NCI-H82 treated with DMSO at 0.1 percent for 48 hours (cell line): ENCODE data around the gene TAGAP.
A peak's percentile ranks its signal among the peaks of the same experiment; 100 is the strongest.
"Not testable (repeated sequence)": the region's sequence is repeated elsewhere in the genome, so short reads cannot be mapped to it uniquely, and the experiment has no call there.

ENCODE experiments used
- DNase-seq: peaks from one replicate; lab custom pipeline; 2025; ENCODE audit not compliant: unreplicated experiment; lab: John Stamatoyannopoulos, UW

The TAGAP gene

GRCh38 chr6:159017757-159018559, 26.8 kb downstream of the TAGAP start:
- DNase-seq = no peak

GRCh38 chr6:159014406-159014805, 30.4 kb downstream of the TAGAP start:
- no peak for DNase-seq

DNA sequence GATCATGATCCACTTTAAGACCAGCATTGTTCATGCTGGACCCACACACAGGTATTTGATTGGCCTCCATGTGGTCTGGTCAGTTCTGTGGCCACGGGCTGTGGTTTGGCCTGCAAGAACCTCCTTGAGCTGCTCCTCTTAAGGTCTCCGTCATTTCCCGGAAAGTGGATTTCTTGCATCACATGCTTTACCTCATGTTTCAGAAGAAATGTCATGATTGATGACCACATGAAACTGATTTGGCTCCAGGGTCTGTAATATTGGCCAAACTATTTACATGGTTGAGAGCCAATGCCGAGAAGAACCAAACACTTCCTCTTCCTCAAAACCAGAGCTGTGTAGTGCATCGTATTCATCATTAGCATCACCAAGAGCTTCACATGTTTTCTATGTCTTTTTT, 31.6 kb downstream of the TAGAP start:
- DNase-seq = no peak

GRCh38 chr6:159012201-159012600, 32.6 kb downstream of the TAGAP start:
- DNase-seq = no peak

DNA sequence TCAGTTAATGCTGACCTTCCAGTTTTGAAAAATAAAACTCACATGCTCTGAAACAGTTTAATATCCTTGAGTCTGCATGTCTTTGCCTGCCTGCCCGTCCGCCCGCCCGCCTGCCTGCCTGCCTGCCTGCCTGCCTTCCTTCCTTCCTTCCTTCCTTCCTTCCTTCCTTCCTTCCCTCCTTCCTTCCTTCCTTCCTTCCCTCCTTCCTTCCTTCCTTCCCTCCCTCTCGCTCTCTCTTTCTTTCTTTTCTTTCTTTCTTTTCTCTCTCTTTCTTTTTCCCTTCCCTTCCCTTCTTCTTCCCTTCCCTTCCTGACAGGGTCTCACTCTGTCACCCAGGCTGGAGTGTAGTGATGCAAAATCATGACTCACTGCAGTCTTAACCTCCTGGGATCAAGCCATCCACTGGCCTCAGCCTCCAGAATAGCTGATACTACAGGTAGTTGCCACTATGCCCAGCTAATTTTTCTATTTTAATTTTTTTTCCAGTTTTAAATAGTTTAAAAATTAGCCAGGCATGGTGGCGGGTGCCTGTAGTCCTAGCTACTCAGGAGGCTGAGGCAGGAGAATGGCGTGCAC, 34.7 kb downstream of the TAGAP start:
- DNase-seq = not testable (repeated sequence)

GRCh38 chr6:159008656-159009288, 36.0 kb downstream of the TAGAP start:
- DNase-seq = no peak

GRCh38 chr6:159007510-159007909, 37.3 kb downstream of the TAGAP start:
- no peak for DNase-seq

DNA sequence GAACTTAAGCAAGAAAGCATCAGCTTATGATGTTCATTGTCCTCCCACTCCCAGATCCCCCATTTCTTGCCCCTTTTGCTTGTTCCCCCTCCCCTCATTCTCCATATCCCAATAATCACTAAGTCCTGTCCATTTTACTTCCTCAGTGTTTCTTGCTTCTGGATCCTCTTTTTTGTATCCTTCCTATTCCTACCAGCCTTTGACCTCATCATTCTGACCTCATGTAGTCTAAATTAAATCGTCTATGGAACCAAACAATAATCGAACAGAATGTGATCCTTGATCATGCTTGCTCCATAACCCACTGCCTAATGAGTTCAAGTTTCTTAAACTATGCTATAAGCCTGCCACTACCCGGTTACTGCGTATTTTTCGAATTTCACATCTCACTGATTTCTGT, 39.4 kb downstream of the TAGAP start:
- DNase-seq = no peak

- no peak for DNase-seq
Observed at GRCh38 chr6:159004592-159004991, 40.2 kb downstream of the TAGAP start.

GRCh38 chr6:159002432-159003155, 42.2 kb downstream of the TAGAP start:
- DNase-seq = no peak

- DNase-seq = peak; percentile 86
Observed at GRCh38 chr6:158999666-159000403, 45.0 kb downstream of the TAGAP start, which contains the start of gene RSPH3. Gene RSPH3 (minus strand): TSS chr6:159000202. CDS start chr6:158999550, 652 bp downstream.

DNA sequence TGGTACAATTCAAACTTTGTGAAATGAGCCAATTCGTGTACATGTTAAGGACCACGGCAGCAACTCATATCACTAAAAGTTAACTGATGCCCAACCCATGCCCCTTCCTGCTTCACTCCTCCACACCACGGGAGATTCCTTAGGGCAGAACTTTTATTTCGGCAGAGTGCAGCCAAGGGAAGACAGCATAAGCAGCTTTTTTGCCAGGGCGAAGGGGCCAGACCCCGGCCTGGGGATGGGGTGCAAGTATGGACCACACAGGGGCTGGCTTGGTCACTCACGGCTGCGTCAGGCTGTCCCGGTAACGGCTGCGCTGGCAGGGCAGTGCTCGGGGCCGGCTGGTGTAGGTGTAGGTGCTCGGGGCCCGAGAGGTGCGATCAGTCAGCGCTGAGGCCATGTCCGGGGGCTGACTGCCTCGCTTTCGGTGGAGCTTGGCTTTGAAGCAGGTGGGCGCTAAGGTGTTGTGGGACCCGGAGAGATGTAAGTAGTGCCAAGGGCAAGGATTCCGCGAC, 45.6 kb downstream of the TAGAP start:
- DNase-seq = no peak

DNA sequence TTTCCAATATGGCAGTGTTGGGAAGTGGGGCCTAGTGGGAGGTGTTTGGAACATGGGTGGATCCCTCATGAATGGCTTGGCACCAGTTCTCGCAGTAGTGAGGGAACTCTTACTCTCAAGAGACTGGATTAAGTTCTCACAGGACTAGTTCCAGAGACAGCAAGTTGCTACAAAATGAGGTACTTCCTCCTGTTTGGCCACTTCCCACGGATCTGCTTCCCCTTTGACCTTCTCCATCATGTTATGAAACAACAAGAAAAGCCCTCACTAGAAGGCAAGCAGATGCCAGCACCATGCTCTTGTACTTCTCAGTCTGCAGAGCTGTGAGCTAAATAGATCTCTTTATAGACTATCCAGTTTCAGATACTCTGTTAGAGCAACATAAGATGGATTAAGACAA, 47.9 kb downstream of the TAGAP start:
- no peak for DNase-seq

GRCh38 chr6:158993639-158994038, 51.2 kb downstream of the TAGAP start:
- no peak for DNase-seq

GRCh38 chr6:158991017-158991723, 53.6 kb downstream of the TAGAP start:
- no peak for DNase-seq

GRCh38 chr6:158989711-158990110, 55.1 kb downstream of the TAGAP start:
- not testable (repeated sequence) for DNase-seq

GRCh38 chr6:158988477-158988876, 56.3 kb downstream of the TAGAP start:
- no peak for DNase-seq

DNA sequence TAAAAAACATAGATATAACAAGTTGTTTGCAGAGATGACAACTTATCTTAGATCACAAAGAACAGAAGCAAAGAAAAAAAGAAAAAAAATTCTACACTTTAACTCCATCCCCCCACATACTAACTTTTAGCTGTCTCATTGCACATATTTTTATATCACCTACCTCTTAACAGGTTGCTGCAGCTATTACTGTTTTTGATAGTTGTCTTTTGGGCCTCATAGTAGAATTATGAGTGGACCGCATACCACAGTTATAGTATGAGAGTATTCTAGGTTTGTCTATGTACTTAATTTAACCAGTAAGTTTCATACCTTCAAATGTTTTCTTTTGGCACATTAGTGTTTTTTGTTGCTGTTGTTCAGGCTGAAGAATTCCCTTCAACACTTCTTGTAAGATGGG, 57.1 kb downstream of the TAGAP start:
- DNase-seq = no peak
